ENCODE data around the gene FARP1.
A peak's percentile ranks its signal among the peaks of the same experiment; 100 is the strongest.

FARP1 gene

GRCh38 chr13:98474292-98474691 lies 331.4 kb downstream of the FARP1 start:
- DNase-seq: no peak

- no peak for DNase-seq
Measured at GRCh38 chr13:98474761-98475160, 331.9 kb downstream of the FARP1 start.

- DNase-seq: no peak
Measured at GRCh38 chr13:98475522-98475921, 332.6 kb downstream of the FARP1 start.

GRCh38 chr13:98476106-98476505 lies 333.2 kb downstream of the FARP1 start:
- no peak for DNase-seq

GRCh38 chr13:98476538-98476966 lies 333.7 kb downstream of the FARP1 start:
- DNase-seq: peak; percentile 57

- no peak for DNase-seq
Measured at GRCh38 chr13:98478189-98479129, 335.6 kb downstream of the FARP1 start.

GRCh38 chr13:98479496-98480003 lies 336.7 kb downstream of the FARP1 start:
- no peak for DNase-seq

- DNase-seq: no peak
Measured at GRCh38 chr13:98480915-98481877, 338.3 kb downstream of the FARP1 start.

- no peak for DNase-seq
Measured at GRCh38 chr13:98482476-98483444, 339.9 kb downstream of the FARP1 start.

- no peak for DNase-seq
Measured at GRCh38 chr13:98483601-98484288, 340.9 kb downstream of the FARP1 start.

GRCh38 chr13:98484289-98485219 lies 341.7 kb downstream of the FARP1 start:
- DNase-seq: no peak

GRCh38 chr13:98485561-98485960 lies 342.7 kb downstream of the FARP1 start:
- no peak for DNase-seq

GRCh38 chr13:98486412-98486811 lies 343.5 kb downstream of the FARP1 start:
- no peak for DNase-seq

- no peak for DNase-seq
Measured at GRCh38 chr13:98487016-98487415, 344.1 kb downstream of the FARP1 start.

- no peak for DNase-seq
Measured at GRCh38 chr13:98487522-98487921, 344.6 kb downstream of the FARP1 start.

- no peak for DNase-seq
Measured at GRCh38 chr13:98488736-98489135, 345.8 kb downstream of the FARP1 start.

GRCh38 chr13:98489446-98490194 lies 346.7 kb downstream of the FARP1 start:
- DNase-seq: no peak

GRCh38 chr13:98490195-98490836 lies 347.4 kb downstream of the FARP1 start:
- no peak for DNase-seq

GRCh38 chr13:98490866-98491265 lies 348.0 kb downstream of the FARP1 start:
- no peak for DNase-seq

Measured in GF-D8 (cell line).